ENCODE results near the gene CATSPERZ.

Gene CATSPERZ

GRCh38 chr11:64285885-64286800 is 14.0 kb upstream of the CATSPERZ start:
- Histone ChIP-seq H3K4me3 (ENCODE audit: low read length, poor library complexity, severe bottlenecking) (peak overlapping the region; percentile 99), H3K9me3 (ENCODE audit: insufficient read depth, low read depth, low read length) (no peaks in the 10 kb centered on the region), H4K20me1 (ENCODE audit: insufficient read depth, low read length, poor library complexity, severe bottlenecking) (no peaks in the 10 kb centered on the region), H3F3A (ENCODE audit: low read depth) (no peaks in the 10 kb centered on the region), H3K4me2 (ENCODE audit: low read depth, low read length, poor library complexity, severe bottlenecking) (peak overlapping the region; percentile 96), H3K4me1 (ENCODE audit: insufficient read depth, low read length, poor library complexity, severe bottlenecking) (peaks cover 8% of the 10 kb centered on the region), H3K79me2 (ENCODE audit: insufficient read depth, low read length) (peaks cover 10% of the 10 kb centered on the region; the same call in 1 of the 2 replicates), H2AFZ (ENCODE audit: low read length) (peak overlapping the region; percentile 95), H3K9ac (ENCODE audit: low read depth, low read length, poor library complexity, severe bottlenecking) (peak overlapping the region; percentile 87), H3K27me3 (ENCODE audit: insufficient read depth, low read length, poor library complexity, severe bottlenecking) (no peaks in the 10 kb centered on the region), H3K9me2 (replicated peaks; ENCODE audit: low read depth, low read length) (no peaks in the 10 kb centered on the region), H3K36me3 (ENCODE audit: insufficient read depth, low read length) (no peaks in the 10 kb centered on the region)
- TF ChIP-seq CTCF (conservative IDR thresholded peaks at IDR 0.05; ENCODE audit: low read length) (peak; percentile 60), EZH2phosphoT487 (IDR thresholded peaks at IDR 0.05; ENCODE audit: borderline replicate concordance) (no peak)

GRCh38 chr11:64286801-64287159 is 13.4 kb upstream of the CATSPERZ start:
- peak overlapping the region; percentile 87 for H3K9ac ChIP-seq (ENCODE audit: low read depth, low read length, poor library complexity, severe bottlenecking)
- TF ChIP-seq CTCF (conservative IDR thresholded peaks at IDR 0.05; ENCODE audit: low read length), result no peak
- TF ChIP-seq EZH2phosphoT487 (IDR thresholded peaks at IDR 0.05; ENCODE audit: borderline replicate concordance), result no peak

GRCh38 chr11:64287676-64288352 is 12.3 kb upstream of the CATSPERZ start:
- H4K20me1 ChIP-seq (ENCODE audit: insufficient read depth, low read length, poor library complexity, severe bottlenecking), result no peaks in the 10 kb centered on the region
- H3K4me2 ChIP-seq (ENCODE audit: low read depth, low read length, poor library complexity, severe bottlenecking), result no peak overlapping the region
- no peak overlapping the region for H3K4me3 ChIP-seq (ENCODE audit: low read length, poor library complexity, severe bottlenecking)

More at GRCh38 chr11:64286801-64287159, 13.4 kb upstream of the CATSPERZ start:
- Histone ChIP-seq H4K20me1 (ENCODE audit: insufficient read depth, low read length, poor library complexity, severe bottlenecking) (no peaks in the 10 kb centered on the region), H3K9me3 (ENCODE audit: insufficient read depth, low read depth, low read length) (no peaks in the 10 kb centered on the region), H3K79me2 (ENCODE audit: insufficient read depth, low read length) (peaks cover 10% of the 10 kb centered on the region; the same call in 1 of the 2 replicates), H3K9me2 (replicated peaks; ENCODE audit: low read depth, low read length) (no peaks in the 10 kb centered on the region), H3K4me3 (ENCODE audit: low read length, poor library complexity, severe bottlenecking) (peak overlapping the region; percentile 99), H3K36me3 (ENCODE audit: insufficient read depth, low read length) (no peaks in the 10 kb centered on the region), H3K4me1 (ENCODE audit: insufficient read depth, low read length, poor library complexity, severe bottlenecking) (peaks cover 8% of the 10 kb centered on the region), H3F3A (ENCODE audit: low read depth) (no peaks in the 10 kb centered on the region), H2AFZ (ENCODE audit: low read length) (no peak overlapping the region), H3K4me2 (ENCODE audit: low read depth, low read length, poor library complexity, severe bottlenecking) (peak overlapping the region; percentile 96), H3K27me3 (ENCODE audit: insufficient read depth, low read length, poor library complexity, severe bottlenecking) (no peaks in the 10 kb centered on the region)

More at GRCh38 chr11:64287676-64288352, 12.3 kb upstream of the CATSPERZ start:
- Histone ChIP-seq H3K9me2 (replicated peaks; ENCODE audit: low read depth, low read length) (no peaks in the 10 kb centered on the region), H3K9ac (ENCODE audit: low read depth, low read length, poor library complexity, severe bottlenecking) (no peak overlapping the region), H3K27me3 (ENCODE audit: insufficient read depth, low read length, poor library complexity, severe bottlenecking) (no peaks in the 10 kb centered on the region), H3K4me1 (ENCODE audit: insufficient read depth, low read length, poor library complexity, severe bottlenecking) (peaks cover 8% of the 10 kb centered on the region), H3K36me3 (ENCODE audit: insufficient read depth, low read length) (no peaks in the 10 kb centered on the region), H2AFZ (ENCODE audit: low read length) (no peak overlapping the region), H3K79me2 (ENCODE audit: insufficient read depth, low read length) (peaks cover 10% of the 10 kb centered on the region; the same call in 1 of the 2 replicates), H3F3A (ENCODE audit: low read depth) (no peaks in the 10 kb centered on the region), H3K9me3 (ENCODE audit: insufficient read depth, low read depth, low read length) (no peaks in the 10 kb centered on the region)
- TF ChIP-seq EZH2phosphoT487 (IDR thresholded peaks at IDR 0.05; ENCODE audit: borderline replicate concordance), result no peak
- TF ChIP-seq CTCF (conservative IDR thresholded peaks at IDR 0.05; ENCODE audit: low read length), result no peak
